B cell (primary cell): Measurements from ENCODE around the gene CD200R1L. TPM values are rescaled to one million over a fixed set of nuclear protein-coding genes. Genes with fewer than 3 reads are reported as not detected.

Source experiments
- ATAC-seq: fragments of 200-7000 bp; cut with Tn5 transposase; one replicate; pipeline ENCODE4 v1.10.0; 2021; ENCODE audit warnings: low read depth, mild to moderate bottlenecking, moderate number of reproducible peaks, moderate library complexity
- CTCF ChIA-PET: fragments of 350-600 bp; sonication (Branson Sonifier 250); formaldehyde crosslinking; loops from one replicate; lab custom pipeline; 2021; ENCODE audit warnings: antibody characterized with exemption, inconsistent platforms; lab: Charles Lee
- POLR2A ChIA-PET: fragments of 350-600 bp; sonication (Branson Sonifier 250); formaldehyde crosslinking; loops from one replicate; lab custom pipeline; 2021; ENCODE audit warnings: antibody characterized with exemption; lab: Charles Lee
- DNase-seq: peaks from one replicate; pipeline ENCODE4 v3.0.0; 2013
- H2AFZ ChIP-seq: 2 replicates; pipeline ENCODE4 v1.6.1; 2012; ENCODE audit warnings: mild to moderate bottlenecking, low read depth, low read length; ENCODE audit not compliant: insufficient read depth, poor library complexity, severe bottlenecking
- H3K27ac ChIP-seq, 2 donors: 1 replicate in 1 of 2; 2 replicates in 1 of 2; pipeline ENCODE4 v1.5.1; 2012 to 2013; ENCODE audit warnings: low read length in 2 of 2, mild to moderate bottlenecking in 2 of 2, moderate library complexity in 1 of 2
- H3K27me3 ChIP-seq, 4 experiments: fragments of 200-600 bp in 1 of 4; sonication (generic) in 1 of 4; replicated peaks in 1 of 4; 1 replicate in 2 of 4; 2 replicates in 2 of 4; pipeline versions ENCODE4 v1.6.1 to v1.7.0; 2013 to 2016; ENCODE audit warnings: low read length in 3 of 4, mild to moderate bottlenecking in 2 of 4, mixed read lengths in 1 of 4, moderate library complexity in 1 of 4; ENCODE audit not compliant: insufficient read depth in 4 of 4, control insufficient read depth in 3 of 4; ENCODE audit errors: control extremely low read depth in 1 of 4
- H3K36me3 ChIP-seq, 2 experiments: replicated peaks in 1 of 2; 1 replicate in 1 of 2; 2 replicates in 1 of 2; pipeline versions ENCODE4 v1.6.1 to v1.7.1; 2013; ENCODE audit warnings: low read length in 1 of 2; ENCODE audit not compliant: insufficient read depth in 2 of 2, control insufficient read depth in 1 of 2; ENCODE audit errors: control extremely low read depth in 1 of 2, extremely low read depth in 1 of 2
- H3K4me1 ChIP-seq, 2 donors: fragments of 200-600 bp in 1 of 2; sonication (generic) in 1 of 2; 1 replicate in 1 of 2; 2 replicates in 1 of 2; pipeline versions ENCODE4 v1.5.1 to v1.6.1; 2013 to 2017; ENCODE audit warnings: low read length in 2 of 2; ENCODE audit not compliant: control insufficient read depth in 2 of 2, insufficient read depth in 2 of 2
- H3K4me2 ChIP-seq: replicated peaks from 2 replicates; pipeline ENCODE3; 2012; ENCODE audit warnings: mild to moderate bottlenecking, low read depth, low read length; ENCODE audit not compliant: poor library complexity, severe bottlenecking
- H3K4me3 ChIP-seq, 5 experiments: fragments of 200-600 bp in 1 of 5; sonication (generic) in 1 of 5; 1 replicate in 3 of 5; 2 replicates in 2 of 5; pipeline versions ENCODE4 v1.5.1 to v1.7.0; 2011 to 2016; ENCODE audit warnings: low read length in 4 of 5, mild to moderate bottlenecking in 4 of 5, low read depth in 2 of 5, control low read depth in 1 of 5, moderate library complexity in 1 of 5; ENCODE audit not compliant: insufficient read depth in 1 of 5; ENCODE audit errors: control extremely low read depth in 1 of 5, extremely low read depth in 1 of 5
- H3K79me2 ChIP-seq: fragments of 200-600 bp; sonication (generic); one replicate; pipeline ENCODE4 v1.6.0; 2016; ENCODE audit warnings: low read length; ENCODE audit not compliant: control insufficient read depth, insufficient read depth
- H3K9ac ChIP-seq: fragments of 200-600 bp; sonication (generic); 2 replicates; pipeline ENCODE4 v1.6.1; 2017; ENCODE audit warnings: mild to moderate bottlenecking, low read length, moderate library complexity
- H3K9me3 ChIP-seq, 3 donors: one replicate each; pipeline versions ENCODE4 v1.6.1 to v1.7.1; 2013; ENCODE audit warnings: low read length in 2 of 3; ENCODE audit not compliant: control insufficient read depth in 2 of 3, insufficient read depth in 1 of 3; ENCODE audit errors: control extremely low read depth in 1 of 3
- H4K20me1 ChIP-seq: 2 replicates; pipeline ENCODE4 v1.6.0; 2012; ENCODE audit warnings: mild to moderate bottlenecking, low read length; ENCODE audit not compliant: insufficient read depth, control insufficient read depth, poor library complexity, severe bottlenecking
- H3K27ac Mint-ChIP-seq: one replicate; pipeline ENCODE4 v1.8.0; 2021; ENCODE audit warnings: mixed read lengths
- H3K27me3 Mint-ChIP-seq: one replicate; pipeline ENCODE4 v1.8.0; 2021; ENCODE audit warnings: mixed read lengths
- H3K4me1 Mint-ChIP-seq: one replicate; pipeline ENCODE4 v1.8.0; 2021; ENCODE audit warnings: mixed read lengths
- H3K4me3 Mint-ChIP-seq: one replicate; pipeline ENCODE4 v1.8.0; 2021; ENCODE audit warnings: mixed read lengths
- H3K9me3 Mint-ChIP-seq: one replicate; pipeline ENCODE4 v1.8.0; 2022; ENCODE audit warnings: mixed read lengths; ENCODE audit not compliant: insufficient read depth
- EZH2 ChIP-seq: IDR thresholded peaks from 2 replicates; pipeline ENCODE4 v1.6.1; 2012; ENCODE audit warnings: borderline replicate concordance, low read depth, mild to moderate bottlenecking, moderate library complexity, low read length; ENCODE audit not compliant: insufficient read depth, poor library complexity, severe bottlenecking
- WGBS: methylation state at CpG from one replicate; pipeline ENCODE4 v1.1.5; 2013; ENCODE audit warnings: missing lambda C conversion rate; ENCODE audit not compliant: insufficient coverage; 5-methylcytosine and 5-hydroxymethylcytosine counted together
- intact Hi-C: fragments of 100-400 bp; cut with micrococcal nuclease; formaldehyde crosslinking; loops from one replicate; pipeline ENCODE4 v1.10.0; 2022
- polyA plus RNA-seq: library from polyadenylated mRNA; depleted of rRNA; stranded (reverse); fragments of >200 nt; gene quantifications from 2 replicates; pipeline ENCODE4 v1.2.3, GENCODE V29; 2012
- total RNA-seq, 2 donors: library from RNA; stranded (reverse); fragments of 120-200 nt in 1 of 2; gene quantifications; 1 replicate in 1 of 2; 2 replicates in 1 of 2; pipeline versions ENCODE4 v1.2.3 to v1.2.4, GENCODE V29; 2013 to 2022
- TF ChIP-seq, protein P1 (sequence below): fragments of 200-600 bp; IDR thresholded peaks from one replicate; pipeline ENCODE4 v1.8.0; 2022; ENCODE audit warnings: antibody characterized with exemption, mild to moderate bottlenecking

CD200R1L gene
- total and polyA plus RNA-seq, 2 donors (not counting 1 experiment from before 2014, with no cell fraction given): not detected

DNA sequence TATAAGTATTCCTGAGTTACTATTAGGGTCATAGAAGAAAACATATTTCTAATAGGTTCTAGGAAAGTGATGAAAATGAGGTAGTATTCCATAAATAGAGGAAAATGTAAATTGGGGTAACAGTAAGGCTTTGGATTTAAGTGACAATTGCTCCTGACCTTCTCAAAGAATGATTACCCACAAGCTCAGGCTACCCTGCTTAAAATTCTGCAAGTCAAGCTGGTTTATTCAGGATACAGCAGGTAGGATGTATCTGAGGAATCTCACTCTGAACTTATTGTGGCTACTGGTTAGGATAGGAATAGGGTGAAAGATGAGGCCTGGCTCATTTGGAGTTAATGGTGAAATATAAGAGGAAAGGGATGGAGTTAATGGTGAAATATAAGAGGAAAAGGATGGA is 67.7 kb downstream of the CD200R1L start:
- no peak for TF ChIP-seq EZH2
- TF ChIP-seq, protein P1, sequence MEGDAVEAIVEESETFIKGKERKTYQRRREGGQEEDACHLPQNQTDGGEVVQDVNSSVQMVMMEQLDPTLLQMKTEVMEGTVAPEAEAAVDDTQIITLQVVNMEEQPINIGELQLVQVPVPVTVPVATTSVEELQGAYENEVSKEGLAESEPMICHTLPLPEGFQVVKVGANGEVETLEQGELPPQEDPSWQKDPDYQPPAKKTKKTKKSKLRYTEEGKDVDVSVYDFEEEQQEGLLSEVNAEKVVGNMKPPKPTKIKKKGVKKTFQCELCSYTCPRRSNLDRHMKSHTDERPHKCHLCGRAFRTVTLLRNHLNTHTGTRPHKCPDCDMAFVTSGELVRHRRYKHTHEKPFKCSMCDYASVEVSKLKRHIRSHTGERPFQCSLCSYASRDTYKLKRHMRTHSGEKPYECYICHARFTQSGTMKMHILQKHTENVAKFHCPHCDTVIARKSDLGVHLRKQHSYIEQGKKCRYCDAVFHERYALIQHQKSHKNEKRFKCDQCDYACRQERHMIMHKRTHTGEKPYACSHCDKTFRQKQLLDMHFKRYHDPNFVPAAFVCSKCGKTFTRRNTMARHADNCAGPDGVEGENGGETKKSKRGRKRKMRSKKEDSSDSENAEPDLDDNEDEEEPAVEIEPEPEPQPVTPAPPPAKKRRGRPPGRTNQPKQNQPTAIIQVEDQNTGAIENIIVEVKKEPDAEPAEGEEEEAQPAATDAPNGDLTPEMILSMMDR: no peak
- H3K4me1 ChIP-seq: peaks cover 21 to 30% of the 10 kb centered on the region in 2 donors
- H4K20me1 ChIP-seq: no peaks in the 10 kb centered on the region
- POLR2A ChIA-PET: no interaction called here
- H3K9ac ChIP-seq: no peak overlapping the region
- ATAC-seq (no peak), DNase-seq (no peak)
- Mint-ChIP-seq H3K9me3 (no peaks in the 10 kb centered on the region), H3K27ac (no peak overlapping the region), H3K27me3 (no peaks in the 10 kb centered on the region), H3K4me1 (peaks cover 32% of the 10 kb centered on the region), H3K4me3 (no peak overlapping the region)
- no peak overlapping the region for H3K27ac ChIP-seq
- H3K27me3 ChIP-seq: no peaks in the 10 kb centered on the region
- no peaks in the 10 kb centered on the region for H3K9me3 ChIP-seq
- intact Hi-C loops: no loop called here
- H3K36me3 ChIP-seq: no peaks in the 10 kb centered on the region
- H2AFZ ChIP-seq: no peak overlapping the region
- no peaks in the 10 kb centered on the region for H3K79me2 ChIP-seq
- H3K4me3 ChIP-seq: no peak overlapping the region
- no peak overlapping the region for H3K4me2 ChIP-seq
- CTCF ChIA-PET: interaction anchor here (0.7 to 1.5 kb wide), 2 partner anchors 17 to 44 kb away, joined by 3 to 4 read pairs; no protein-coding TSS in a partner anchor

DNA sequence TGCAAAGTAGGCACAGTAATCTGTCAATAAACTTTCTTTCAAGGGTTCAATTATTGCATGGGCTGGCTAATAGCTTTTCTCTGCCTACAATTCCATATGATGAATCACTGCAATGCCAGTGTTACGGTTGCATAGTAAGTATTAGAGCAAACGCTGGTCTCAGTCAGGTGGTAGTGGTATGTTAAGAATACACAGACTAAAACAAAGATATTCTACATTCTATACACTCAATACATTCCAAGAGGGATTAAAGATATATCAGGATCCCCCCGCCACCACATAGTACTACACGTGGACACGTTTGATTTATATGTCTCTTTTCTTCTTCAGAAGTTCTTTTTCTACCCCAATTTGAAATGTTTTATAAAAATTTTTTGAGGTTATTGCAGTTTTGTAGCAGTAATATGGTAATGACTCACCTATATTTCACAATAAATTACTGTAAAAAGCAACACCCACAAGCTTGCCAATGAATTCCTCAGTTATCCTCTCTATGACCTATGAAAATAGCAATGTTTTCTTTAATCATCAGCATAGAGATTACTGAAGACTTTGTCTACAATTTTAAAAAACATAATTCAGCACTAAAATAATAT is 68.2 kb downstream of the CD200R1L start:
- H3K27me3 Mint-ChIP-seq: no peaks in the 10 kb centered on the region
- no peaks in the 10 kb centered on the region for H3K9me3 Mint-ChIP-seq
- no peaks in the 10 kb centered on the region for H4K20me1 ChIP-seq
- no peak overlapping the region for H3K9ac ChIP-seq
- intact Hi-C loops: no loop called here
- H3K79me2 ChIP-seq: no peaks in the 10 kb centered on the region
- no peaks in the 10 kb centered on the region for H3K27me3 ChIP-seq
- H3K27ac Mint-ChIP-seq: no peak overlapping the region
- H3K4me1 ChIP-seq: peaks cover 25 to 36% of the 10 kb centered on the region in 2 donors
- no peak overlapping the region for H3K4me3 ChIP-seq
- H3K4me3 Mint-ChIP-seq: no peak overlapping the region
- CTCF ChIA-PET: no interaction called here
- peaks cover 35% of the 10 kb centered on the region for H3K4me1 Mint-ChIP-seq
- POLR2A ChIA-PET: no interaction called here
- H3K27ac ChIP-seq: no peak overlapping the region
- DNase-seq (no peak), ATAC-seq (no peak)
- no CpG with 5 or more reads among the region's 5 CpGs for WGBS
- H3K9me3 ChIP-seq: no peaks in the 10 kb centered on the region
- TF ChIP-seq EZH2: no peak
- TF ChIP-seq, protein P1: no peak
- no peak overlapping the region for H2AFZ ChIP-seq
- no peak overlapping the region for H3K4me2 ChIP-seq
- no peaks in the 10 kb centered on the region for H3K36me3 ChIP-seq
